Stimulated activated CD4-positive, alpha-beta T cell treated with anti-CD3 and anti-CD28 coated beads, Interleukin-15, amount 100 ng/mL, for 1 hour (primary cell): ENCODE measurements around the gene C12orf76.
"Not testable (repeated sequence)": the region's sequence is repeated elsewhere in the genome, so short reads cannot be mapped to it uniquely, and the experiment has no call there.

Experiments used
- DNase-seq, 2 donors: peaks; one replicate each; pipeline ENCODE4 v3.0.0-alpha.2; 2020; ENCODE audit warnings: low read depth in 1 of 2, low spot score in 1 of 2

C12orf76 gene

DNA sequence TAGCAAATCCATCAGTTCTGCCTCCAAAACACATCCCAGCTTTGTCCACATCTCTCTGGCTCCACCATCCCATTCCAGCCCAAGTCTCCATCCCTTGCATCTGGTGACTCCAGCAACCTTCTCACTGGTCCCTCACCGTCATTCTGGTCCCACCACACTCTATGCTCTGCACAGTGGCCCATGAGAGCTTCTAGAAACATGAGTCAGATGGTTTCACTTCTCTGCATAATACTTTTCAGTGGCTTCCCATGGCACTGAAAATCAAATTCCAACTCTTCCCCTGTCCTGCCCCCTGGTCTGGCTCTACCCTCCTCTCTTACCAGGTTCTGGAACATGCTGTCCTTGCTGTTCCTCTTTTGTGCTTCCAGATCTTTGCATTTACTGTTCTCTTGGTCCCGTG lies 17.2 kb upstream of the C12orf76 start:
- DNase-seq, result no peak

DNA sequence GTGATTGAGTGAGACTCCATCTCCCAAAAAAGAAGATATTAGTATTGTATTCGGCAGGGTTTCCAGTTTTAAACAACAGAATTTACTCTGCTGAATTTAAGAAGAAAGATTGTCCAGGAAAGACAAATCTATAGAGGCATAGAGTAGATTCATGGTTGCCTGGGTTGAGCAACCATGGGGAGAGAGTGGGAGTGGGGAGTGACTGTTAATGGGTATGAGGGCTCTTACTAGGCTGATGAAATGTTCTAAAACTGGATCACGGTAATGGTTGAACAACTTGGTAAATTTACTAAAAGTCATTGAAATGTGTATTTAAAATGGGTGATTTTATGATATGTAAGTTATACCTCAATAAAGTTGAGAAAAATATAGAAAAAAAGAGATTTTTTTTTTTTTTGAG lies 13.9 kb upstream of the C12orf76 start:
- no peak for DNase-seq

DNA sequence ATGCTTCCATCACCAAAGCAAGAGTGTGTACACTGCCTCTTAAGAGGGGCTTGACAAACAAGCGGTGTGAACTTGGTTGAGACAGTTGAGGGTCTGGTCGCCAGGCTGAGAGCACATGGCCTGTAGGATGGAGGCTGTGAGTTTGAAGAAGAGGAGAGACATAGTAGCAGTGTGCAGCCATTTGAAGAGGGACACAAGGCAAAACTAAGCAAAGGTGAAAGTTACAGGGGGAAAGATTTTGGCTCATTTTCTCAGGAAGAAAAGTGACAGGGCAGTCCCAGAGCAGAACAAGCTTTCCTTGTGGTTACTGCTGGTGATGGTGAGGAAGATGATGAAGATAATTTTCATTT lies 11.3 kb upstream of the C12orf76 start:
- DNase-seq, result no peak

DNA sequence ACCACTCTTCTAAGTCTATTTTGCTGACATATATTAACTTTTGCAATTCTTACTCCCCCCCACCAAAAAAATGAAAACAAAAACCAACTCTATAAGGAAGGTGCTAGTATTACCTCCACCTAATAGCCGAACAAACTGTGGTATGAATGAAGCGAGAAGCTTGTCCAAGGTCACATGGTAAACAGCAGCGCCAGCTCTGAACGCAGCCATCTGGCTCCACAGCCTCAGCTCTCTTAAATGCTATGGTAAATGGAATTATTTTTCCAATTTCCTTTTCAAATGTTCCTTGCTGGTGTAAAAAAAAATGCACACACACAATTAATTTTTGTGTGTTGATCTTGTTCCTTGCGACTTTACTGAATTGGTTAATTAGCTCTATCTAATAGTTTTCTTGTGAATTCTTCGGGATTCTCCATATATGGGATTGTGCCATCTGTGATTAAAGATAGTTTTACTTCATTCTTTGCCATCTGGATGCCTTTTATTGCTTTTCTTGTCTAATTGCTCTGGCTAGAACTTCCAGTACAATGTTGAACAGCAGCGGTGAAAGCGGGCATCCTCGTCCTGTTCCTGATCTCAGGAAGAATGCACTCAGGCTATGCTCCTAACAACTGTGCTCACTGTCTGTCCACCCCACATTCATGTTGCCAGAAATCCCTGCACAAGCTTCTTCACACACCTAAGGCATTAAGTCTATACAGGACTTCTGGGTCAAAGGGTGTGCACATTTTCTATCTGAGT lies 10.7 kb upstream of the C12orf76 start:
- DNase-seq, result no peak

DNA sequence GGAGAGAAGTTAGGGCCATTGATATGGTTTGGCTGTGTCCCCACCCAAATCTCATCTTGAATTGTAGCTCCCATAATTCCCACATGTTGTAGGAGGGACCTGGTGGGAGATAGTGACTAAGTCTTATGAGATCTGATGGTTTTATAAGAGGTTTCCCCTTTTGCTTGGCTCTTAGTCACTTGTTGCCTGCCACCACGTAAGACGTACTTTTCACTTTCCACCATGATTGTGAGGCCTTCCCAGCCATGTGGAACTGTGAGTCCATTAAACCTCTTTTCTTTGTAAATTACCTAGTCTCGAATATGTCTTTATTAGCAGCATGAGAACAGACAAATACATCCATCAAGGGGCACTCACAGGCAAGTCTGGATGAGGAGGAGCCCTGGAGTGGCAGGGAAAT lies 8.3 kb upstream of the C12orf76 start:
- not testable (repeated sequence) for DNase-seq

DNA sequence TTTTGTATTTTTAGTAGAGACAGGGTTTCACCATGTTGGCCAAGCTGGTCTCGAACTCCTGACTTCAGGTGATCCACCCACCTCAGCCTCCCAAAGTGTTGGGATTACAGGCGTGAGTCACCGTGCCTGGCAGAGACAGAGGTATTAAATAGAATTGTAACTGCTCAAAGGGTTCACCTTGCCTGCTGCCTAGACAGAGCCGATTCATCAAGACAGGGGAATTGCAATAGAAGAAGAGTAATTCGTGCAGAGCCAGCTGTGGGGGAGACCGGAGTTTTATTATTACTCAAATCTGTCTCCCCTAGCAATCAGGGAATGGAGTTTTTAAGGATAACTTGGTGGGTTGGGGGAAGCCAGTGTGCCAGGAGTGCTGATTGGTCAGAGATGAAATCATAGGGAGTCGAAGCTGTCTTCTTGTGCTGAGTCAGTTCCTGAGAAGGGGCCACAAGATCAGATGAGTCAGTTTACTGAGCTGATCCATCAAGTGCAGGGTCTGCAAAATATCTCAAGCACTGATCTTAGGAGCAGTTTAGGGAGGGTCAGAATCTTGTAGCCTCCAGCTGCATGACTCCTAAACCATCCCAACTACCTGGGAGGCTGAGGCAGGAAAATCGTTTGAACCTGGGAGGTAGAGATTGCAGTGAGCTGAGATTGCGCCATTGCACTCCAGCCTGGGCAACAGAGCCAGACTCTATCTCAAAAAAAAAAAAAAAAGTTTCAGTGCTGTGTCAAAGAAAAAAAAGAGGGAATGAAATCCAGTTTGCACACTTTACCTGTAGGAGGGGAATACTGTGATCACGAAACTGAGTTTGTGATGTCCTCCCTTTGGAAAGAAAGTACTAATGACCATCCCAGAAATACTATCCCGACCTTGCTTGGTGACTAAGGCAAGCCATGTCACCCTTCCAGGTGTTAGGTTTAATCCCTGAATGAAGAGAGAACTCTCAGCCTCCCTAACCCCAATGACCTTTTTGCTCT lies 7.3 kb upstream of the C12orf76 start:
- DNase-seq, result not testable (repeated sequence)

DNA sequence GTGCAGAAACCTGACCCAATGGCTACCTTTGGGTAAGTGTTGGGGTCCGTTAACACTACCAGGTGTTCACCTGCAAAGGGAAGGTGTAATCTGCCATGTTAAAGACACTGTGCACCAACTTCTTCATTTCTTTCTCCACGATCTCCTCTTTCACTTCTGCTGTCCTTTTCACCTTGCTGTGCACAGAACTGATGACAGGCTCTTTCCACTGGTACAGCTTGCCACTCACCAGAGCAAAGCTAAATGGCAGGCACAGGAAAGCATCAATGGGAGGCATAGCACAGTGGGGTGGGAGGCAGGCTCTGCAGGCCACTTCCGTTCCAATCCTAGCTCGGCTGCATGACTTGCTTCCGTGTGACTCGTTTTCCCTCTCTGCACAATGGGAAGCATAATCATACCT lies 2.6 kb upstream of the C12orf76 start:
- DNase-seq, result no peak

DNA sequence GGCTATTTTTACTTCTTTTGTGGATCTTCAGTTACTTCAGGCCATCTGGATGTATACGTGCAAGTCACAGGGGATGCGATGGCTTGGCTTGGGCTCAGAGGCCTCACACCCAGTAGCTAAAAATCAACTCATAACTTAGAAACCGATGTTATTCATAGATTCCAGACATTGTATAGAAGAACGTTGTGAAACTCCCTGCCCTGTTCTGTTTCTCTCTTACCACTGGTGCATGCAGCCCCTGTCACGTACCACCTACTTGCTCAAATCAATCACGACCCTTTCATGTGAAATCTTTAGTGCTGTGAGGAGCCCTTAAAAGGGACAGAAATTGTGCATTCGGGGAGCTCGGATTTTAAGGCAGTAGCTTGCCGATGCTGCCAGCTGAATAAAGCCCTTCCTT lies 1.3 kb upstream of the C12orf76 start:
- DNase-seq, result not testable (repeated sequence)

DNA sequence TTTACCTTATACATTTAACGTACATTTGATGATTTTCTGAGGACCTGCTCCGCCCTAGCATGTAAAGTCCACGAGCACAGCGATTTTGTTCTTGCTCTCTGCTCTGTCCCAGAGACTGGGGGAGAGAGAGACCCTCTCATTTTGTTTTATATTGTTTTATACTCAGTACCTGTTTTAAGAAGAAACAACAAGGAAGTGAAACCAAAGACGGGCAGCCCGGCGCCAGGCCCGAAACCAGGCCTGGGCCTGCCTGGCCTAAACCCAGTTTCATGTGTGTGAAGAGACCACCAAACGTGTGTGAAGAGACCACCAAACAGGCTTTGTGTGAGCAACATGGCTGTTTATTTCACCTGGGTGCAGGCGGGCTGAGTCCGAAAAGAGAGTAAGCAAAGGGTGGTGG lies 712 bp upstream of the C12orf76 start:
- DNase-seq, result not testable (repeated sequence)

DNA sequence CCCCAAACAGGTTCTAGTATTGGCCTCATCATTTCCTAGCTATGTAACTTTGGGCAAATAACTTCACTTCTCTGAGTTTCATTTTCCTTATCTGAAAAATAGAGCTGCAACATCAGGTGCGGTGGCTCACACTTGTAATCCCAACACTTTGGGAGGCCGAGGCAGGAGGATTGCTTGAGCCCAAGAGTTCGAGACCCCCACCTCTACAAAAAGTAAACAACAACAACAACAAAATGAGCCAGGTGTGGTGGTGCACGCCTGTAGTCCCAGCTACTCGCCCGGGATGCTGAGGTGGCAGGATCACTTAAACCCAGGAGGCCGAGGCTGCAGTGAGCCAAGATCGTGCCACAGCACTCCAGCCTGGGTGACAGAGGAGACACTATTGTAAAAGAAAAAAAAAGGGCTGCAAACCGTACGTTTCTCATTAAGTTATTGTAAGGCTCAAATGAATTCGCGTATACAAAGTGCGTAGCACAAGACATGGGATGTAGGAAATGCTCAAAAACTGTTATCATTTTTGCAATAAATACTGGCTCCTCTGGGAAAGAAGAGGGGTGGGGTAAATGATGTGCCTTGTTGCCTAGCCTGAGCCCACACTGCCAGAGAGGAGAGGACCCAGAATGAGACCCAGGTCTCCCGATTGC lies 903 bp downstream of the C12orf76 start:
- DNase-seq, result no peak

DNA sequence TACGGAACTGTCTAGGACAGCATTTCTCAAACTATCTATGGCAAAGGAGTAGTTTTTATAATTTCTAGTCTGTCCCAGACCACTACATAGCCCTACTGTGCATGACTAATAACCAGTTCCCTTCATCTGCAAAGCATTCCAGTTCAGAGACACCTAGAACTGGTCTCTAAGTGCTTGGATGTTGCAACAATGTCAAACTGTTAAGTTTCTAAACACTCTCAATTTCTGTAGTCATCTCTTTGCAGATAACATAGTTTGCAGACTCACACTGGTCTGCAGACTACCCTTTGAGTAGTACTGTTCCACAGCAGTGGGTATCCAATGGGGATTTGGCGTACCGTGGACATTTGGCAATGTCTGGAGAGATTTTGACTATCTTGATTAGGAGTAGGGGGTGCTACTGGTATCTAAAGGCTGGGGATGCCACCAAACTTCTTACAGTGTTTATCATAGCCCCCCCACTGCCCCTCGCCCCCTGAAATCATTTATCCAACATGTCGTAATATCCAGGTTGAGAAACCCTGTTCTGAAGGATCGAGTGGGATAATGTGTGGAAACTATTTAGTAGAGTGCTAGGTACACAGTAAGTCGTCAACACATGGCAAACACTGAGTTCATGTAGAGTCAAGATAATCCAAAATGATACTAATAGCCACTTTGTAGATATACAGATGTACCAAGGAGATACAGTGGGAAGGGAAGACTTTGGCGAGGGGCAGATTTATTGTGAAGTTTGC lies 1.7 kb downstream of the C12orf76 start:
- DNase-seq, result no peak

DNA sequence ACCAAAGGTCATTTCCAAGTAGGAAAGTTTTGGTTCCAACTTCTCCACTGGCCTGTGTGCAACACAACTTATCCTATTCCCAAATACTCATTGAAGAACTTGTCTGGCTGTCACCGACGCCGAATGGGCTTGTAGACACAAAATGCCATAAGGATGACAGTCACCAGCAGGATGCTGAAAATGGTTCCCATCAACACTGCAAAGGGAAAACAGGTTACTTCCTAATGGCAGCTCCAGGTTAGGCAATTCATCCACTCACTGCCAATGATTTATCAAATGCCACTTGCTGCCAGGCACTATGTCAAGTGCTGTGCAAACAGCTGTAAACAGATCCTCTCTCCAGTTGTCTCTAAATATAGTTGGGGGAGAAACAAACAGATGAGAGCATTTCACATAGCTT lies 6.1 kb downstream of the C12orf76 start:
- no peak for DNase-seq

DNA sequence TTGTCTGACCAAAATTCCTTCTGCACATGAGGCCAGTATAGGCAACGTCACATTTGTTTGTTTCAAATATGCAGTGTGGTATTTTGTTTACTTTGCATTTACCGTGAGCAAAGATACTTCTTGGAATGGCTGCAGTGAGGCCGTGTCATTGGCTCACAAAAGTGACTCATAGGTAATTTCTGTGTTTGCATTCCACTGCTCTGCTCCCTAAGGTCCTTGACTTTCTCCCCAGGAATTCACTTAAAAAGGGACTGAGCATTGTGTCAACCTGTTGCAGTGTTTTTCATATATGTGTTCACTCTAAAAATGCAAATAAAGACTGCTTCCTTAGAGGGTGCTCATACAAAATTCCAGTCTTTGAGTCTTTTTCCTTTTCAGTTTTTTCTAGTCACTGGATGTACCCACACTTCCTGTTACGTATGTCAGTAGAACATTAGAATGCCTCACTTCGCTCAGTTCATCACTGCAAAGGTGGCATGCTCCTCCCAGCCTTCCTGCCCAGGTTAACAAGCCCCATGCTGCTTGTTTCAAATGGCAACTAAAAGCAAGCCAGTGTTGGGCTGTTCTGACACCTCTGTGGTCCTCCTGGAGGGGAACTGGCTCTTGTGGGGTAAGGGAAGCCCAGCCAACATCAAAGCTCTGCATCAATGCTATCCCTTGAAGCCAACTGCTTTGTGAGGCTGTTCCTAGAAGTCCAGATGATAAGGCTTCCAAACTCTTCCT lies 9.1 kb downstream of the C12orf76 start:
- DNase-seq, result no peak

DNA sequence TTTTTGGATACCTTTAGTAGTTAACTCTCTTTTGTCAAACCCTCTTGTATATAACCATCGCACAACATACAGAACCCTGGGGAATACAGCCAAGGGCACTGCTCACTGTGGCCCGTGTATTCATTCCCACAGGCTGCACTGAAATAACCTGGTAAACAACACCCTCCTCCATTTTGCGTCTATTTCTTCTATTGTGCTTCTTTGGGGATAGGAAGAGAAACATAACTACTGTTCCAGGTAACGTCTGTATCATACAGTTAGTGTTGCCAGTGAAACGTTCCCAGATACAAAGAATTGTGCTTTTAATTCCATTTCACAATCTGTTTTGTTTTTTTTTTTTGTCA lies 9.6 kb downstream of the C12orf76 start:
- DNase-seq, result no peak

DNA sequence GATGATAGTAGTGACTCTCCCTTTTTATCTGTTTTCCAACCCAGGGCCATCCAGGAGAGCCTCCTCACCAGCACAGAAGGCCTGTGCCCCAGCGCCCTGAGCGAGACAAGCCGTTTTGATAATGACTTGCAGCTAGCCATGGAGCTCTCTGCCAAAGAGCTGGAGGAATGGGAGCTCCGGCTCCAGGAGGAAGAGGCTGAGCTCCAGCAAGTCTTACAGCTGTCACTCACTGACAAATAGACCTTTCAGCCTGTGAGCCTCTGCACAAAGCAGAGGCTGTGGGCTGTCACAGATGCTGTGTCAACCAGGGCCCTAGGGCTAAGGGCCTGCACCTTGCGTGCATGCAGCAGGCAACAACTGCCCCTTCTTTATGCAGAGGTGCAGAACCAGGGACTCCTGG lies 11.0 kb downstream of the C12orf76 start:
- DNase-seq, result no peak

DNA sequence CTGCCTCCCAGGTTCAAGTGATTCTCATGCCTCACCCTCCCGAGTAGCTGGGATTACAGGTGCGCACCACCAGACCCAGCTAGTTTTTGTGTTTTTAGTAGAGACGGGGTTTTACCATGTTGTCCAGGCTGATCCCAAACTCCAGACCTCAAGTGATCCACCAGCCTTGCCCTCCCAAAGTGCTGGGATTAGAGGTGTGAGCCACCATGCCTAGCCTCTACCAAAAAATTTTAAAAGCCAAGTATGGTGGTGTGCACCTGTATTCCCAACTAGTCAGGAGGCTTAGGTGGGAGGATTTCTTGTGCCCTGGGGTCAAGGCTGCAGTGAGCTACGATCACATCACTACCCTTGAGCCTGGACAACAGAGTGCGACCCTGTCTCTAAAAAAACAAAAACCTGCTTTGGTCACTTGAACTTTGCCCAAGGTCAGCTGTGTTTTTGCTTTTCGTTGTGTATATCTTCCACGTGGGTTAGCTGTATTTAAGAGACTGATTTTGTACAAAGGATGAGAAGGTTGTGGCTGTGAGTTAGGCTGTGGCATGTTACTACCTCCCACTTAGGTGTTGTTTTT lies 12.7 kb downstream of the C12orf76 start:
- no peak for DNase-seq

DNA sequence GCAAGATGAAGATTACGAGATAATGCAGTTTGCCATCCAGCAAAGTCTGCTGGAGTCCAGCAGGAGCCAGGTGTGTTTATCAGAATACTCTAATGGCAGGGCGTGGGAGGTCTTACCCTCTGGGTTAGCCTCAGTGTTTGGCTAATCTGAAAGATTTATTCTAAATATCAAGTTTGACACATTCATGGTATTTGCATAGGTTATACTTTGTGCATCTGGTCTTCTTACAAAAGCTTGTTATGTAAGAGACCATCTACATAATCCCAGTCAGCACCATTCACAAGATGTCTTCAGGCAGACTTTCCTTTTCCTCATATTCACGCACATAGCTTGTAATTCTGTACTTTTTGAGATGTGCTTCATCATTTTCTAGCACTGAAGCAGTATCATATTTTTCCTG lies 14.4 kb downstream of the C12orf76 start:
- DNase-seq, result no peak

DNA sequence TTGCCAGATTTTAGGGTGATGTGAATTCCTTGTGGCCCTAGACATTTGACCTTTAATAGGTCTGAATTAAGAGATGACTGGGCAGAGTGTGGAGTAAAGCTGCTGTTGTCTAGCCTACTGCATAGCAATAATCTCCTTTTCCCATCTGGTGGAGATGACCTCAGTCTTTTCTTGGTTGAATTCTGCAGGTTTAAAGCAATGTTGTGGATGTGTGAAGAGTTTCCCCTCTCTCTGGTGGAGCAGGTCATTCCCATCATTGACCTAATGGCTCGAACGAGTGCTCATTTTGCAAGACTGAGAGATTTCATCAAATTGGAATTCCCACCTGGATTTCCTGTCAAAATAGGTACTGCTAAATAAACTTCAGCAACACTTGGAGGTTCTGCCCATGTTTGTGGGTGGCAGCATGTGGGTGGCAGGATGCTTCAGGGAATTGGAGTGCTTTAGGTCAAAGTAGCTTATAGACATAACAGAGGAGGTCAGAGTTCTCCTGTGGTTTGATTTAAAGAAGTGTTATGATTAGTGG lies 19.0 kb downstream of the C12orf76 start:
- no peak for DNase-seq

DNA sequence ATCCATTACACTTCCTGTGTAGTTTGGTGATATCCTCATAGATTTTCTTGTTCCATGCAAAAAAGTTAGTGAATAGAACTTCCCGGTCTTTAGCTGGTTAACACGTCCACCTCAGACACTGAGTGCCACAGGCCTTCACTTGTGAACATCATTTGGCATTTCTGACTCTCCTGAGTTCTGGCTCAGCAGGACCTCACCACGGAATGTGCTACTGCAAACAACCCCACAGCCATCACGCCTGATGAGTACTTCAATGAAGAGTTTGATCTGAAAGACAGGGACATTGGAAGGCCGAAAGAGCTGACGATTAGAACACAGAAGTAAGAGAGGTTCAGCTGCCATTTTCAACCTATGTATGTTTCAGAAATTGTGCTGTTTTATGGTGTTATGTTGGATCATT lies 20.0 kb downstream of the C12orf76 start:
- no peak for DNase-seq

DNA sequence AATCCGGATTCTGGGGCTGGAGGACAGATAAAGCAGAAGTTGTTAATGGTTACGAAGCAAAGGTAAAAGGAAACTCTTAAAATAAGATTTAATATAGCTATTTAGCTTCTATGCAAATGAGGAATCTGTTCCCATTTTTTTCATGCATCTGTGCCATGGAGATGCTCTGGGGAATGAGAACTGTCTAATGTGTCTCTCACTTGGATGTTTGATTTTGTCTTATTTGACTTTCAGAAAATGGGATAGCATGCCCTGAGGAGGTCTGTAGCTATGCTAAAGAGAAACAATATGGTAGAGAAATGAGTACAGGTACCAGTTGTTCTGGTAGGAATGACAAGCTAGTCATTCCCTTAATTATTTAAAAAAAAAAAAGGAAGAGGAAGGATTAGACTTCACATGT lies 24.3 kb downstream of the C12orf76 start:
- DNase-seq, result no peak
